ENCODE measurements around the gene TCEA3. TPM values are rescaled to one million over a fixed set of nuclear protein-coding genes. Genes with fewer than 3 reads are reported as not detected.
A peak's percentile ranks its signal among the peaks of the same experiment; 100 is the strongest.

The TCEA3 gene
- total RNA-seq, 2 donors from 2014 or later, result 20.4 to 23.0 TPM

DNA sequence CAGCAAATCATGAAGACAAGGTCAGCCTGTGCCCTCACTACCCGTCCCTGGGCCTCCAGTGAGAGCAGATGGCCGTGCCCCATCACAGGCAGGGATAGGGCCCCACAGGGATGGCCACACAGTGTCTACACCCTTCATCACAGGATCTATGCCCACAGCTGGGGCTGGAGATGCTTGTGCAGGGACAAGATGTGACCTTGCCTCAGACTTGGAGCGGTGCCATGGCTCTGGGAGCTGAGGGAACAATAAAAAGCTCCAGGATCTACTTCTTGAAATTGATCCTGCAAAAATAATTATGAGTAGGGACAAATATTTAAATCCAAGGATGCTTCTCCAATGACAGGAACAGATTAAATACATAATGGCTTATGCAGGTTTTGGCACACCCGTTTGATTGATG lies 25.4 kb upstream of the TCEA3 start:
- DNase-seq (ENCODE audit: low spot score), result no peak
- intact Hi-C loops (cut with DNase I), result no loop called here

DNA sequence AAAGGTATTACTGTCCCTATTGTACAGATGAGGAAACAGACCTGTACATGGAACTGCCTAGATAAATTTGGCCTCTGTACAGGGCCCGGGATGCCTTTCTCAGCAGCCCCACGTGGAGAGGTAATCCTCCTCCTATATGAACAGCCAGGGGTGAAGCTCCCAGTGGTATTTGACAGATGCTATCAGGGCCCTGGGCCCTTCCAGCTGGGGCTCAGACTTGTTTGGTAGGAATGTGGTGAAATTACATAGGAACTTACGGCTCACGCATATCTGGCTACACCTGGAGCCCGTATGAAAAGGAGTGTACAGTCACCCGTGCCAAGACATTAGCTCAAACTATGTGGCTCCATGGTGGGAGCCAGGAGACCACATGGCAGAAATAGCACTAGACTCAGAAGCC lies 24.8 kb upstream of the TCEA3 start:
- intact Hi-C loops (cut with DNase I), result no loop called here
- no peak for DNase-seq (ENCODE audit: low spot score)

DNA sequence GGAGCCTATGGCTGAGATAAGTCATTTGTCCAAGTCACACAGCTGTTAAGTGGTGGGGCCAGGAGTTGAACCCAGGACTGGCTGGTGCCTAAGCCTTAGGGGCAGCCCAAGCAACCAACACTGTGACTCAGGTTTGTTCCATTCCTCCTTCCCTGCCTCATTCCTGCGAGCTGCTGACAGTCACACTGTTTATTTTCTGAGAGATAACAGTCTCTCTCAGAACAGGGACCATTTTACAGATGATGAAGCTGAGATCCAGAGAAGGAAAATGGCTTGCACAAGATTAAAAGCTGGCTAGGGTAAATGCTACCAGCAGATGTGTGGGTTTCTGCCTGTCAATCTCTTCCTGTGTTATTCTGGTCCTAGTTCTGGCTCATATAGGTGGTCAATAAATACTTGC lies 24.3 kb upstream of the TCEA3 start:
- intact Hi-C loops (cut with DNase I), result no loop called here
- no peak for DNase-seq (ENCODE audit: low spot score)

DNA sequence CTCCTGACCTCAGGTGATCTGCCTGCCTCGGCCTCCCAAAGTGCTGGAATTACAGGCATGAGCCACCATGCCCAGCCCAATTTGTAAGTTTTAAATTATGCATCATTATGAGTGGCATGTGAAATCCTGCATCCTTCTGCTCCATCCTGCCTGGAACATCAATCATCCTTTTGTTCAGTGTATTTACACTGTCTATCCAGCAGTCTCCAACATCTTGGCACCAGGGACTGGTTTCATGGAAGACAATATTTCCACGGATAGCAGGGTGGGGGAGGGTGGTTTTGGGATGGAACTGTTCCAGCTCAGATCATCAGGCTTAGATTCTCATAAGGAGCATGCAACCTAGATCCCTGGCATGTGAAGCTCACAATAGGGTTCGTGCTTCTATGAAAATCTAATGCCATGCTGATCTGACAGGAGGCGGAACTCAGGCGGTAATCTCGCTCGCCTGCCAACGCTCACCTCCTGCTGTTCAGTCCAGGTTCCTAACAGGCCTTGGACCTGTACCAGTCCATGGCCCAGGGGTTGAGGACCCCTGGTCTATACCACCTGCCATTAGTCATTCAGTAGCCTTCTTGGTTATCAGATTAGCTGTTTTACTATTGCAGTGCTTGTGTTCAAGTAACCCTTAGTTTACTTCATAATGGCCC lies 22.2 kb upstream of the TCEA3 start:
- intact Hi-C loops (cut with DNase I), result no loop called here
- peak; percentile 50 for DNase-seq (ENCODE audit: low spot score)

DNA sequence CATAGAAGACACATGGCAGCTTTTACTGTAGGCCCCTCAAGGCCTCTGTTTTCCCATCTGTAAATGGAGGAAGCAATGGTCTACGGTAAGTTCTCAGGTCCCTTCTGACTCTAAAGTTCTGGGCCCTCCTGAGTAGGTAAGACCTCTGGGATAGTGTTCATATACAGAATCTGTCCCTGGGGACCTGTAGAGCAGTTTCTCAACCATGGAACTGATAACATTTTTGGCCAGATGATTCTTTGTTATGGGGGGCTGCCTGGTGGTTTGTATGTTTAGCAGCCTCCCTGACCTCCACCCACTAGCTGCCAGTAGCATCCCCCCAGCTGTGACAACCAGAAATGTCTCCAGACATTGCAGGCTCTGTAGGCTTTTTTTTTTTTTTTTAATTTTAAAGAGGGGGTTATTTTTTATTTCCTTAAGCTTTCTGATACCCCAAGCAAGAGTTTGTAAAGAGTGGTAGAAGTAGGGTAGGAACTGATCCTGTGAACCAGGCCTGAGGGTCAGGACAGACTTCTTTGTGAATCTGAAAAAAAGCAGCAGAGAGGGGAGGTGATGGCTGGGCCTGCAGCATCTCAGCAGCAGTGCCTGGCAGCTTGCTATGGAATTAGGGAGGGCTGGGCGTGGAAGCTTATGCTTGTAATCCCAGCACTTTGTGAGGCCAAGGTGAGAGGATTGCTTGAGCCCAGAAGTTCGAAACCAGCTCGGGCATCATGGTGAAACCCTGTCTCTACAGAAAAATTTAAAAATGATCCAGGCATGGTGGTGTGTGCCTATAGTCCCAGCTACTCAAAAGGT lies 20.2 kb upstream of the TCEA3 start:
- intact Hi-C loops (cut with DNase I), result no loop called here
- peak; percentile 76 for DNase-seq (ENCODE audit: low spot score)

DNA sequence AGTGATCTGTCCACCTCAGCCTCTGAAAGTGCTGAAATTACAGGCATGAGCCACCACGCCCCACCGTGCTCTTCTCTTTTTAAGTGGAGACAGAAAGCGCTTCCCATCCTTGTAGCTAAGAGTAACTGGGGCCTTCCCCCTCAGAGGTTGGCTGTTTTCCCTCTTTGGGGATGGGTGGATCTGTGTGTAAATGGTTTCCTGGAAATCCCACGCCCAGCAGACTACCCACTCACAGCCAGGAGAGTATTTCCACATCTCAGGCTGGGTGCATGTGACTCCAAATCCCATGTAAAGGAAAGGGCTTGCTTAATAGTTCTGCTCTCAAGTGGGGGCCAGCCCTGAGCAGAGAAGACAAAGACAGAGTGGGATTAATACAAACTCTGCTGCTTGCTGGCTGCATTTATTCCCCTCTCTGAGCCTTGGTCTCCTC lies 19.6 kb upstream of the TCEA3 start:
- DNase-seq (ENCODE audit: low spot score), result peak; percentile 89
- intact Hi-C loops (cut with DNase I), result no loop called here

DNA sequence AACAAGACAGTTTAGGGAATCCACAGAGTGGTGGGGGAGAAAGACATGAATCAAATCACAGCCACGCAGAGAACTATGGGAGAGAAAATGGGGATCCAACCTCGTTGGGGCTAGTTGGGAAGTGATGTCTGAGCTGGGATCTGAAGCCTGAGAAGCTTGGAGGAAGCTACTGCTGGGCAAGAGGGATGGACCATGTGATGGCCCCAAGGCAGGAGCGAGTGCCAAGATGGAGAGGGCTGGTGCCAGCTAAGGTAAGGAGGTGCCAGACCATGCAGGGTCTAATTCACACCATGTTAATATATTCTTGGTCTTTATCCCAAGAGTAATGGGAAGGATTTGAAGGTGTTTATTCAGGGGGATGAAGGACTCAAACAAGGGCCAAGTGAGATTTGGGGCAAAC lies 18.2 kb upstream of the TCEA3 start:
- intact Hi-C loops (cut with DNase I), result no loop called here
- DNase-seq (ENCODE audit: low spot score), result no peak

DNA sequence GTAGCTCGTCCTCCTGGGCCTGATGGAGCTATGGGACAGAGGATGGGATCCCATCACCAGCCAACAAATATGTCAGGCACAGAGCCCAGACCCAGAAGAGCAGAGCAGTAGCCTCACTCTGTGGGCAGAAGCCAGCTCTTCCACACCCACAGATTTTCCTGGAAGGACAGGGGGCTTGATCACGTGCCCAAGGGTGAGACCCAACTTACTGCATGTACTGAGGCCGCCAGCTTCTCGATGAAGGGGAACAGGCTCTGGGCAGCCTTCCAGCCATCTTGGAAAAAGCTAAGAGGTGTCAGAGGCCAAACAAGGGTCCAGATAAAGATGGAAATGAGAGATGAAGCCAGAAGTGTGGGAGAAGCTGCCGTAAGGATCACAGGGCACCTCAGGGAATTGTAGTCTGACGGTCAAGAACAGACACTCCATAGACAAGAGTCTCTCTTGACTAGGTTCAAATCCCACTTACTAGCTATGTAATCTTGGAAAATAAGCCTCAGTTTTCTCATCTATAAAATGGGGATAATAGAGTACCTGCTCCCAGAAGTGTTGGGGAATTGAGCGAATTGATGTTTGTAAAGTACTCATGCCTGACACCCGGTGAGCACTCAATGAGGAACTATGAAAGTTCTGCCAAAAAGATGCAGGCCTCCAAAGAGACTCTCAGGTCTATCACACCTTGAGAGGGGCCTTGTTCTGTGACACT lies 17.0 kb upstream of the TCEA3 start:
- DNase-seq (ENCODE audit: low spot score), result no peak

DNA sequence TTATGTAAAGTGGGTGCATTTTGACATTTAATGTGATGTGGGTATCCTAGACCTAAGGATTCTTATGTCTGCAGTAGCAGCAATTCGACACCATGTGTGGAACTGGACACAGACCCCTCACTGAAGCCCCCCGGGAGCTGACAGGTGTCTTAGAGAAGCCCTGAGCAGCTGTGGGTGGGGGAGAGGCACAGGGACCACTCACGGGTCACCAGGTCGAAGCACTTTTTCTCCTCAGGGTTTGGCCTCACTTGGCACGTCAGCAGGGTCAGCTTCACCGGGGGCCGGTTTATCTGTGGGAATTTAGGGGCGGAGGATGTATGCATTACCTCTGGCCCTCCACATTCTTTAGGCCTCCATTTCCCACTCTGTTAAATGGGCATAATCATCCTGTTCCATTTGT lies 14.0 kb upstream of the TCEA3 start:
- DNase-seq (ENCODE audit: low spot score), result peak; percentile 60
- intact Hi-C loops (cut with DNase I), result no loop called here

More for the DNA sequence above, 17.0 kb upstream of the TCEA3 start:
- intact Hi-C loops (cut with DNase I), result no loop called here

DNA sequence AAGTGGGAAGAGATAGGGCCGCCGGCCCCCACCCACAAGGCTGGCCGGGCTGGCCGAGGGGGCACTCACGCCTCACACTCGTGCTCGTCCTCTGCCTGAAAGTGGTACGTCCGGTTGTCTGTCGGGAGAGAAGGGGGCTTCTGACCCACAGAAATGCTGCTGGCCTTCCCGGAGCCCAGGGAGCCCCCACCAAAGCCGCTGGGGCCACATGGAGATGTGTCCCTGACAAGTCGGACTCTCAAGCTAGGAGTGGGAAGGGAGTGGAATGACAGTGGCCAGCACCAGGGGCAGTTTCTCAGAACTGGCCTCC lies 12.8 kb upstream of the TCEA3 start:
- intact Hi-C loops (cut with DNase I), result no loop called here
- DNase-seq (ENCODE audit: low spot score), result peak; percentile 71

DNA sequence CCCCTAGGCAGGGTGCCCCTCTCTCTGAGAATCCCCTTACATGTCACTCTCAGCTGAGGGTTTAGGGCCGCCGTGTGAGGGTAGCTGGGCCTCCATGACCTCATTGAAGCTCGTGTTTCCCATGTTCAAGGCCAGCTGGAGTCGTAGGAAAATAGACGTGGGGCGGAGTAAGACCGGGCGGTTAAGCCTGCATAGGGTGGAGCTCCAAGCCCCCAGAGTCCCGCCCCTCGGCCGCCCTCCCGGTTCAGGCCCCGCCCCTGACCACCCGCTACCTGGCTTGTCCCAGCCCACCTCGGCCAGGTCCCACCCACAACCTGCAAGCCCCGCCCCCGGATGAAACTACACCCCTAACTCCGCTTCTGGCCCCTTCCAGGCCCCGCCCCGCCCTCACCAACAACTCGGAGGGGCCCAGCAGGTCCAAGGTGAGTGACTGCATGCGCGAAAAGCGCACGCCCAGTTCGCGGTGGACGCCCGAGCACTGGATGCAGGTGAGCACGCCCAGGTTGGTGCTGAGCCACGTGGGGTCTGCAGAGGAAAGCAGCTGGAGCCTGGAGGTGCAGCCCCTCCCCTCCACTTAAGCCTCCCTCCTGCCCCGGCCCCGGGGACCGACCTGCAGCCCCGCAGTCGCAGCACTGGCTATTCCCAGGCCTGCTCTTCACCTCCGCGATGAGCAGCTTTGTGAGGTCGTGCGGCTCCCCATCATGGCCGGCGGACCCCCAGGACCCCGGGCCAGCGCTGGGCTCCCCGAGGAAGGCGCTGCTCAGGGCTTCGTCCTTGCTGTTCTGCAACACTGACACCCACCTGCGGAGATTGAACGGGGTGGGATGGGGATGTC lies 12.2 kb upstream of the TCEA3 start:
- intact Hi-C loops (cut with DNase I), result no loop called here
- peak; percentile 77 for DNase-seq (ENCODE audit: low spot score)

DNA sequence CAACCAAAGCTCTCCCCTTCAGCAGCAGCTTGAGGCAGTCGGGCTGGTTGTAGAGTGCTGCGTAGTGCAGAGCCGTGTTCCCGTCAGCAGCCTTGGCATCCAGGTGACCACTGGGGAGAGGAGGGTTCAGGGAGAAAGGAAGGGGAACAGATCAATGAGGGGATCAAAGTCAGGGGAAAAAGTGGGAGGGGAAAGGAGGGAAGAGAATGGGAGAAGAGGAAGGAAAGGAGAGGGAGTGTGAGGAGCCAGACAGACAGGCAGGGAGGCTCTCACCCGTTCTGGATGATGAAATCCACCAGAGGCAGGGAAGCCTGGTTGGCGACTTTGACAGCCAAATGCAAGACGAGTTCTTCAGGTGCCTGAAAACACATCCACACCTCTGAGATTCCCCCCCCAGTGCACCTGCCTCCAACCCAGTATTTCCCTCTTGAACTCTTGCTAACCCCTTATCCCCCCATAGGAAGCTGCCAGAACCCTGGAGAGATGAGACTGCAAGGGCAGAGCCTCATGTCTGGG lies 9.8 kb upstream of the TCEA3 start:
- no peak for DNase-seq (ENCODE audit: low spot score)

DNA sequence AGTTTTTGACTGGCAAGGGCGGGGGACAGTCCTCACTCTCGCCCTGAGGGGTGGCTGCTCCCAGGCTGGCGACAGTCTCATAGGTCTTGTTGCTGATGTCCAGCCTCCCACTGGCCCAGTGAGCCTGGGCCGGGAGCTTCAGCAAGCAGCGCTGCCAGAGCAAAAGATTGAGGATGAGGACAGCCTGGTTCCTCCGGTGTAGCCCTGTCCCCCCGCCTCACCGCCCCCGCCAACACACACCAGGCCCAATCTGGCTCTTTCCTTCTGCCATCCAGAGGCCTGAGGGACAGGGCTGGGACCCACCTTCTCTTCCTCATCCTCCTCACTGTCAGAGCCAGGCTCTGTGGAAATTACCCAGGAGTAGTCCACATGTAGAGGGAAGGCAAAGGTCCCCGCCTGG lies 8.6 kb upstream of the TCEA3 start:
- DNase-seq (ENCODE audit: low spot score), result no peak
- intact Hi-C loops (cut with DNase I), result no loop called here

More for the DNA sequence above, 9.8 kb upstream of the TCEA3 start:
- intact Hi-C loops (cut with DNase I), result no loop called here

DNA sequence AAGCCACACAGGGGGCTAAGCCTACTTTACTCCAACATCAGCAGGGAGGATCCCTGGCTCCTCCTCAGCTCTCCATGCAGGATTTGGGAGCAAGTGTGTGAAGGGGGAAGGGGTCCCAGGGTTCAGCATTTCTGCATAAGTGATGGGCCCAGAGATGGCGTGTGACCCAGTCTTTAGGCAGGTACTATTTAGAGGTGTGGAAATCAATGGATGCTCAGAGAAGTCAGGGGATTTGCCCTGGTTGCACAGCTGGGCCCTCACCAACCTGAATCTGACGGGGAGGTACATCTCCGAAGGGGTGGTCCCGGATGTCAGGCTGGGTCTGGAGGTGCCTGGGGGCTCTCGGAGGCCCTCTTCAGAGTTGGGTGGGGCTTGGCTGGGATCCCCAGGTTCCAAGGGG lies 6.9 kb upstream of the TCEA3 start:
- no peak for DNase-seq (ENCODE audit: low spot score)

DNA sequence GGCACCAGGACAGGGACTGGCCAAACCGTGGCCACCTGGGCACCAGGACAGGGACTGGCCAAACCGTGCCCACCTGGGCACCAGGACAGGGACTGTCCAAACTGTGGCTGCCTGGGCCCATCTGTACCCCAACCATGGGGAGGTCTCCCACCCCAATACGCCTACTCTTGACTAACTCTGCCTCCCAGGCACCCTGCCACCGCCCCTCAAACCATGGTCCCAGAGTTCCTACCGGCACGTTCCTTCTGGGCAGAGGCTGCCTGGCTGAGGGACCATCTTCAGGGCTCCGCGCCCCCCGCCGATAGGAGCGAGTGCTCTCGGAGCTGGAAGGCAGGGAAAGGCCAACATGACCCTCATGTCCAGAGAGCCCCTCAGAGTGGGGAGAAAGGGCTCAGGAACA lies 6.3 kb upstream of the TCEA3 start:
- intact Hi-C loops (cut with DNase I), result no loop called here
- no peak for DNase-seq (ENCODE audit: low spot score)

More for the DNA sequence above, 6.9 kb upstream of the TCEA3 start:
- intact Hi-C loops (cut with DNase I), result no loop called here

DNA sequence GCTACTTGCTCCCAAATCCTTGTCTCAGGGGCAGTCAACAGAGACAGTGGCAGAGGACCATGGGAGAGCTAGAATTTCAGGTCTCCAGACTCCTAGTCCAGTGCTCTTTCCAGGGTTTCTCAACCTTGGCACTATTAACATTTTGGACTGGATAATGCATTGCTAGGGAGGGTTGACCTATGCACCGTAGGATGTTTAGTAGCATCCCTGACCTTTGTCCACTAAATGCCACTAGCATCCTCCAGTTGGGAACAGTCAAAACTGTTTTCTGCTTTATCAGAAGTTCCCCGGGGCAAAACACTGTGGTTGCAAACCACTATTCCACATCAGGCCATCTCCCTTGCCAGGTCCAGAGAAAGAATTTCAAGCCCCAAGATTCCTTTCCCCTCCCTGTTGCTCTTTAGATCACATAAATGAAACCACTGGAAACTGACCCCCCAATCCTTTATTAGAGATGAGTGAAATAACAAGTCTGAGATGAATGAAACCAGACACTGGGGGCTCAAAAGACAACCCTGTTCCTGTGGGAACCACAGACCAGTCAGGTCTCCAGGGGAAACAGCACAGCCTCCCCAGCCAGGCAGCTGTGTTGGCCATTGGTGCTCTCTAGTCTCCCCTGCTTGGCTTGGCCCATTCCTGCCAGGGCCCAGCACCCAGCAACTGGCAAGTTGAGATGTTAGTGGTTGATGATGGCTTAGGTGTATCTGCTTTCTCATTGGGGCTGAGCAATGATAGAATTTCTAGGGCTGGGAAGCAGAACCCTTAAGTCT lies 3.8 kb upstream of the TCEA3 start:
- no peak for DNase-seq (ENCODE audit: low spot score)
- intact Hi-C loops (cut with DNase I), result no loop called here

DNA sequence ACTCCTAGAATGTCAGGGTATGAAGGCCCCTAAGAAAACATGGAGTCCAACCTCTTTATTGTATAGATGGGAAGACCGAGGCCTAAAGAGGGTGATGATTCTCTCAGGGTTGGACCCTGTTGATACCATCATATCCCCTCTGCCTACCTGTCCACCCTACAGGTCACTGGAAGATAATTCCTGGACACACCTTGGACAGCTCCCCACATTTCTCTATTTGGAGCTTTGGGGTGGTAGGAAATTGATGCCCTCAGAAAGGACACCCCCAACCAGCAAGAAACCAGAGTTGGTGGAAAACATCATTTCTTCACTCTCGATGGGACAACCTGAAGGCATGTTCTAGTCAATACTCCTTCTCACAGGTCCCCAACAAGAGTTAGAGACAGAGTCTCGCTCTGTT lies 3.0 kb upstream of the TCEA3 start:
- intact Hi-C loops (cut with DNase I), result no loop called here

DNA sequence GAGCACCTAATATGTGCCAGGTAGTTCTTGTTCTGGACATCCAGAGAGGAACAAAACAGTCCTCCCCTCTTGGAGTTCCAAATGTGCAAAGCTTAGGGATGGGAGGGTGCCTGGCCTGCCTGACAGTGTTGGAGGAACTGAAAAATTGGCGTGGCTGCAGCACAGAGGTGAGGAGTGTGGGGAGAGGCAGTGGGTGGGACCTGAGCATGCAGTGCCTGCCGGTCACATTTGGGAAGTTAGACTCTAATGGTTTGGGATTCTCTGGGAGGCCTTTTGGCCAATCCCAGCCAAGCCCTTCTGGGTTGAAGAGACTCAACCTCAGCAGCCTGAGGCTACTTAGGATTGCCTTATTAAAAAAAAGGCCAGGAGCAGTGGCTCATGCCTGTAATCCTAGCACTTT lies 2.3 kb upstream of the TCEA3 start:
- intact Hi-C loops (cut with DNase I), result no loop called here
- DNase-seq (ENCODE audit: low spot score), result no peak

More for the DNA sequence above, 3.0 kb upstream of the TCEA3 start:
- no peak for DNase-seq (ENCODE audit: low spot score)

DNA sequence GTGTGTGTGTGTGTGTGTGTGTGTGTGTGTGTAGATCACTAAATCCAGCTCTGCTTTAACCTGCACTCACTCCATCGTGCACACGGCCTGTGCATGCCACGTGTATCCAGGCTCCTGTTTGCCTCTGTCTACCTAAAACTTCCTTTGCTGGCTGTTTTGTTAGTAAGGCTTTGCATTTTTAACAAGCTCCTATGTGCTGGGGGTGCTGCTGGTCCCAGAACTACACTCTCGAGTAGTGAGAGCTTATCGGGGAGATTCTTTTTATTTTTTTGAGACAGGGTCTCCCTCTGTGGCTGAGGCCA lies 596 bp upstream of the TCEA3 start:
- intact Hi-C loops (cut with DNase I), result no loop called here
- no peak for DNase-seq (ENCODE audit: low spot score)
